SW 1271 (cell line): Measurements from ENCODE around the gene PIP4K2C.
"Not testable (repeated sequence)": the region's sequence is repeated elsewhere in the genome, so short reads cannot be mapped to it uniquely, and the experiment has no call there.

Experiments used
- DNase-seq, 2 experiments: peaks; one replicate each; lab custom pipeline; 2025; lab: John Stamatoyannopoulos, UW

Gene PIP4K2C

GRCh38 chr12:57636731-57637130, 45.7 kb downstream of the PIP4K2C start:
- DNase-seq = not testable (repeated sequence)

- no peak for DNase-seq
Observed at GRCh38 chr12:57637364-57637763, 46.4 kb downstream of the PIP4K2C start.

GRCh38 chr12:57638096-57638495, 47.1 kb downstream of the PIP4K2C start:
- DNase-seq = no peak

- DNase-seq = no peak
Observed at GRCh38 chr12:57640175-57641042, 49.4 kb downstream of the PIP4K2C start.

GRCh38 chr12:57641699-57642442, 50.9 kb downstream of the PIP4K2C start:
- DNase-seq = no peak

- DNase-seq = peak in 1 of 2 experiments; percentile 44
Observed at GRCh38 chr12:57645990-57646658, 55.1 kb downstream of the PIP4K2C start.

- not testable (repeated sequence) for DNase-seq
Observed at GRCh38 chr12:57646659-57647049, 55.7 kb downstream of the PIP4K2C start.
